Measurements from ENCODE around the gene TBCK. TPM values are rescaled to one million over a fixed set of nuclear protein-coding genes. Genes with fewer than 3 reads are reported as not detected.

Gene TBCK
- total and polyA plus RNA-seq, 2 of the 13 experiments (the other 11 are each of a cell fraction or from before 2014, with no cell fraction given), result 51.0 to 62.4 TPM

- no peak for TF ChIP-seq CC2D1A (CRISPR knock-in tag; IDR thresholded peaks at IDR 0.05)
- no peak for TF ChIP-seq HMGA1 (CRISPR knock-in tag; conservative IDR thresholded peaks at IDR 0.05)
- TF ChIP-seq ARNT (IDR thresholded peaks at IDR 0.05), result no peak
- TF ChIP-seq FOXP1 (IDR thresholded peaks at IDR 0.05), result no peak
- no peak for TF ChIP-seq FOXP1 (CRISPR knock-in tag; IDR thresholded peaks at IDR 0.05)
- TF ChIP-seq ZNF414 (CRISPR knock-in tag; IDR thresholded peaks at IDR 0.05), result no peak
- TF ChIP-seq ZKSCAN1 (IDR thresholded peaks at IDR 0.05; ENCODE audit: low read length), result no peak
- TF ChIP-seq ZNF382 (CRISPR knock-in tag; IDR thresholded peaks at IDR 0.05; ENCODE audit: borderline replicate concordance), result no peak
- peak; percentile 62; the same call in 1 of the 2 replicates for TF ChIP-seq ZNF333 (CRISPR knock-in tag; IDR thresholded peaks at IDR 0.05; ENCODE audit: borderline replicate concordance)
- TF ChIP-seq MXI1 (IDR thresholded peaks at IDR 0.05; ENCODE audit: borderline replicate concordance, low read depth, low read length), result peak; percentile 78; the same call in 1 of the 3 replicates
- no peak for TF ChIP-seq ZSCAN25 (CRISPR knock-in tag; IDR thresholded peaks at IDR 0.05)
- TF ChIP-seq ZNF431 (CRISPR knock-in tag; IDR thresholded peaks at IDR 0.05; ENCODE audit: borderline replicate concordance, low read depth), result peak; percentile 32; the same call in 1 of the 2 replicates
- TF ChIP-seq IKZF5 (CRISPR knock-in tag; IDR thresholded peaks at IDR 0.05), result no peak; the same call in none of the 2 replicates
- no peak for TF ChIP-seq ZNF512 (CRISPR knock-in tag; IDR thresholded peaks at IDR 0.05)
- TF ChIP-seq ZNF335 (CRISPR knock-in tag; IDR thresholded peaks at IDR 0.05), result peak; percentile 100
- peak; percentile 37; the same call in 1 of the 2 replicates for TF ChIP-seq ZNF616 (CRISPR knock-in tag; IDR thresholded peaks at IDR 0.05; ENCODE audit: low read depth)
- TF ChIP-seq BRF2 (CRISPR knock-in tag; IDR thresholded peaks at IDR 0.05), result no peak
- TF ChIP-seq HNRNPLL (IDR thresholded peaks at IDR 0.05; ENCODE audit: low read depth, low read length, poor library complexity, severe bottlenecking), result no peak
- TF ChIP-seq ZNF800 (CRISPR knock-in tag; IDR thresholded peaks at IDR 0.05), result no peak
- 0 out of 2 replicates have a peak, but pooled peaks have one; percentile 29 for TF ChIP-seq SMAD1 (CRISPR knock-in tag; IDR thresholded peaks at IDR 0.05; ENCODE audit: borderline replicate concordance, low read depth)
- TF ChIP-seq ZNF460 (CRISPR knock-in tag; IDR thresholded peaks at IDR 0.05; ENCODE audit: borderline replicate concordance), result no peak
- TF ChIP-seq SMYD3 (CRISPR knock-in tag; IDR thresholded peaks at IDR 0.05), result 0 out of 2 replicates have a peak, but pooled peaks have one; percentile 32
- TF ChIP-seq KAT8 (CRISPR knock-in tag; IDR thresholded peaks at IDR 0.05), result peak; percentile 91
Measured at GRCh38 chr4:106315968-106316772, at the start of gene TBCK, which contains the start of gene AIMP1 (continued).
